ENCODE data around the gene LMAN1L. TPM values are rescaled to one million over a fixed set of nuclear protein-coding genes. Genes with fewer than 3 reads are reported as not detected.
A peak's percentile ranks its signal among the peaks of the same experiment; 100 is the strongest.

LMAN1L gene
- total RNA-seq, 1 experiment from 2014 or later, result not detected

DNA sequence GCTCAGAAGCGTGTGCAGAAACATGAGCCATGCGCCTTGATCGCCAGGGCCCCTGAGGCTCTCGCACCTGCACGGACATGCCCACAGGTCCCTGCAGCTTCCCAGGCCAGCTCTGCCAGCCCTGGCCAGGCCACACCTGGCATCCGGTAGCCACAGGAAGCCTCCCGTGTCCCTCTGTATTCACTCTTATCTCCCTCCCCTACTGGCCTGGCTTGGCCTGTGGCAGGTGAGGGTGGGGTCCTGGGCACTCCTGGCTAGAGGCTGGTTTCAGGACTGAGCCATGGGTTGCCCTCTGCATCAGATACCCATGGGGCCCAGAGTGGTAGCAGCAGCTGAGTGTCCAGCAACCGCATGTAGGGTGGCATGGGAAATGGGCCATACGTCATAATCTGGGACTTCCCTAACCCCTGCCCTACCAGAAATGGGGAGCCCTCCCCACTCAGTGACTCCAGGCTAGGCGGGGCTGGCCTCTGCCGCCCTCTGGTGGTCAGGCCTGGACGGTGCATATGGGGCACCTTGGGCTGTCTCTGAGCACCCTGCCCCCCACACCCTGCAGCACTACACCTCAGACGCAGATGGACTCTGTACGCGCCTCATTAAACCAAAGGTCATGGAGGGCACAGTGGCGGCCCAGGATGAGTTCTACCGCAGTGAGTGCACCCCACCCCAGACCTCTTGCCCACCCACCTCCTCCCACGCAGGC, 12.6 kb upstream of the LMAN1L start:
- Histone ChIP-seq H3K4me3 (ENCODE audit: low read length) (no peak overlapping the region), H3K9me2 (replicated peaks; ENCODE audit: low read length) (no peaks in the 10 kb centered on the region), H3F3A (ENCODE audit: low read length, unreplicated experiment) (no peaks in the 10 kb centered on the region), H2AFZ (ENCODE audit: low read length) (no peak overlapping the region), H3K4me1 (ENCODE audit: insufficient read depth, low read length) (no peaks in the 10 kb centered on the region), H3K4me2 (ENCODE audit: low read length) (no peak overlapping the region), H3K79me2 (ENCODE audit: low read length) (0 out of 2 replicates have a peak, but pooled peaks cover 3% of the 10 kb centered on the region), H3K36me3 (ENCODE audit: low read depth, low read length) (peaks cover 32% of the 10 kb centered on the region), H4K20me1 (ENCODE audit: low read length) (no peaks in the 10 kb centered on the region), H3K9ac (ENCODE audit: low read length) (no peak overlapping the region), H3K27ac (ENCODE audit: low read length) (peak overlapping the region; percentile 38), H3K9me3 (ENCODE audit: low read length) (no peaks in the 10 kb centered on the region), H3K27me3 (ENCODE audit: low read length) (no peaks in the 10 kb centered on the region)
- CTCF ChIA-PET, result no interaction called here
- ATAC-seq (peak; percentile 95), DNase-seq (peak; percentile 74)
- no peak for TF ChIP-seq EZH2phosphoT487 (IDR thresholded peaks at IDR 0.05; ENCODE audit: borderline replicate concordance, low read length)
- TF ChIP-seq, protein P1, sequence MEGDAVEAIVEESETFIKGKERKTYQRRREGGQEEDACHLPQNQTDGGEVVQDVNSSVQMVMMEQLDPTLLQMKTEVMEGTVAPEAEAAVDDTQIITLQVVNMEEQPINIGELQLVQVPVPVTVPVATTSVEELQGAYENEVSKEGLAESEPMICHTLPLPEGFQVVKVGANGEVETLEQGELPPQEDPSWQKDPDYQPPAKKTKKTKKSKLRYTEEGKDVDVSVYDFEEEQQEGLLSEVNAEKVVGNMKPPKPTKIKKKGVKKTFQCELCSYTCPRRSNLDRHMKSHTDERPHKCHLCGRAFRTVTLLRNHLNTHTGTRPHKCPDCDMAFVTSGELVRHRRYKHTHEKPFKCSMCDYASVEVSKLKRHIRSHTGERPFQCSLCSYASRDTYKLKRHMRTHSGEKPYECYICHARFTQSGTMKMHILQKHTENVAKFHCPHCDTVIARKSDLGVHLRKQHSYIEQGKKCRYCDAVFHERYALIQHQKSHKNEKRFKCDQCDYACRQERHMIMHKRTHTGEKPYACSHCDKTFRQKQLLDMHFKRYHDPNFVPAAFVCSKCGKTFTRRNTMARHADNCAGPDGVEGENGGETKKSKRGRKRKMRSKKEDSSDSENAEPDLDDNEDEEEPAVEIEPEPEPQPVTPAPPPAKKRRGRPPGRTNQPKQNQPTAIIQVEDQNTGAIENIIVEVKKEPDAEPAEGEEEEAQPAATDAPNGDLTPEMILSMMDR (conservative IDR thresholded peaks at IDR 0.05; ENCODE audit: low read depth, low read length), result peak; percentile 90
- TF ChIP-seq EZH2 (IDR thresholded peaks at IDR 0.05; ENCODE audit: low read length, unreplicated experiment), result no peak
- no TSS peak for BruUV-seq (replicated peaks)
- intact Hi-C loops (cut with micrococcal nuclease), result no loop called here
- POLR2A ChIA-PET (ENCODE audit: unreplicated experiment), result no interaction called here

DNA sequence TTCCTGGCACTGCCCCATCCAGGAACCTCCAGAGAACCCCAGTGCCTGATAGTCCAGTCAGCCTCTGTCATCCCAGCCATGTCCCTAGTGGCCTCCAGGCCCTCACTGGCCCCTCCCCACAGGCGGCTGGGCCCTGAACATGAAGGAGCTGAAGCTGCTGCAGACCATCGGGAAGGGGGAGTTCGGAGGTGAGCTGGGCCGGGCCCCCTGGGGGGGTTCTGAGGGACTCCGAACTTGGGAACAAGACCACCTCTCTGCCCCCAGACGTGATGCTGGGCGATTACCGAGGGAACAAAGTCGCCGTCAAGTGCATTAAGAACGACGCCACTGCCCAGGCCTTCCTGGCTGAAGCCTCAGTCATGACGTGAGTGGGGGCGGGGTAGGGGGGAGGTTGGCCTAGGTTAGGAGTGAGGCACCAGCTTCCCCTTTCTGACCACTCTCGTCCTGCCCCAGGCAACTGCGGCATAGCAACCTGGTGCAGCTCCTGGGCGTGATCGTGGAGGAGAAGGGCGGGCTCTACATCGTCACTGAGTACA, 12.0 kb upstream of the LMAN1L start:
- no peak for DNase-seq
- Histone ChIP-seq H3K27me3 (ENCODE audit: low read length) (no peaks in the 10 kb centered on the region), H2AFZ (ENCODE audit: low read length) (no peak overlapping the region), H3K9ac (ENCODE audit: low read length) (no peak overlapping the region), H3K27ac (ENCODE audit: low read length) (no peak overlapping the region), H3K4me1 (ENCODE audit: insufficient read depth, low read length) (no peaks in the 10 kb centered on the region), H3K4me3 (ENCODE audit: low read length) (no peak overlapping the region), H3K9me3 (ENCODE audit: low read length) (no peaks in the 10 kb centered on the region), H4K20me1 (ENCODE audit: low read length) (no peaks in the 10 kb centered on the region), H3K79me2 (ENCODE audit: low read length) (no peaks in the 10 kb centered on the region), H3K4me2 (ENCODE audit: low read length) (no peak overlapping the region), H3K36me3 (ENCODE audit: low read depth, low read length) (peaks cover 32% of the 10 kb centered on the region), H3F3A (ENCODE audit: low read length, unreplicated experiment) (no peaks in the 10 kb centered on the region), H3K9me2 (replicated peaks; ENCODE audit: low read length) (no peaks in the 10 kb centered on the region)
- no TSS peak for BruUV-seq (replicated peaks)
- CTCF ChIA-PET, result interaction anchor here (0.6 kb wide), 1 partner anchor 110 kb away, joined by 3 read pairs; no protein-coding TSS in a partner anchor
- ATAC-seq, result no peak
- POLR2A ChIA-PET (ENCODE audit: unreplicated experiment), result no interaction called here
- TF ChIP-seq, protein P1 (conservative IDR thresholded peaks at IDR 0.05; ENCODE audit: low read depth, low read length), result no peak
- no peak for TF ChIP-seq EZH2phosphoT487 (IDR thresholded peaks at IDR 0.05; ENCODE audit: borderline replicate concordance, low read length)
- no peak for TF ChIP-seq EZH2 (IDR thresholded peaks at IDR 0.05; ENCODE audit: low read length, unreplicated experiment)
- intact Hi-C loops (cut with micrococcal nuclease), result no loop called here

Data from PC-3 (cell line).